CD4-positive, alpha-beta T cell (primary cell): ENCODE data around the gene TSPAN18. TPM values are rescaled to one million over a fixed set of nuclear protein-coding genes. Genes with fewer than 3 reads are reported as not detected.

Experiments used
- ATAC-seq: fragments of 200-7000 bp; cut with Tn5 transposase; one replicate; pipeline ENCODE4 v1.10.0; 2022; ENCODE audit warnings: mild to moderate bottlenecking; ENCODE audit not compliant: poor library complexity
- CTCF ChIA-PET: fragments of 350-600 bp; sonication (Branson Sonifier 250); formaldehyde crosslinking; loops from one replicate; lab custom pipeline; 2021; ENCODE audit warnings: antibody characterized with exemption, inconsistent platforms; lab: Charles Lee
- POLR2A ChIA-PET: fragments of 350-600 bp; sonication (Branson Sonifier 250); formaldehyde crosslinking; loops from one replicate; lab custom pipeline; 2021; ENCODE audit warnings: antibody characterized with exemption, inconsistent platforms; lab: Charles Lee
- DNase-seq, 14 experiments: peaks; one replicate each; pipeline ENCODE4 v3.0.0-alpha.2; 2013 to 2020; ENCODE audit warnings: mixed read lengths in 2 of 14
- H3K27ac ChIP-seq, 2 donors: one replicate each; pipeline versions ENCODE4 v1.5.1 to v1.7.0; 2013; ENCODE audit warnings: low read length in 2 of 2, low read depth in 1 of 2, mild to moderate bottlenecking in 1 of 2
- H3K27me3 ChIP-seq, 2 experiments: 1 replicate in 1 of 2; 2 replicates in 1 of 2; pipeline versions ENCODE4 v1.6.1 to v1.7.0; 2013; ENCODE audit warnings: low read length in 2 of 2, control low read depth in 1 of 2, mild to moderate bottlenecking in 1 of 2, moderate library complexity in 1 of 2; ENCODE audit not compliant: insufficient read depth in 2 of 2, control insufficient read depth in 1 of 2
- H3K36me3 ChIP-seq: one replicate; pipeline ENCODE4 v1.6.1; 2013; ENCODE audit warnings: low read length, control low read depth; ENCODE audit not compliant: insufficient read depth
- H3K4me1 ChIP-seq: one replicate; pipeline ENCODE4 v1.6.1; 2013; ENCODE audit warnings: low read length, control low read depth; ENCODE audit not compliant: insufficient read depth
- H3K4me3 ChIP-seq: one replicate; pipeline ENCODE4 v1.5.1; 2013; ENCODE audit warnings: mild to moderate bottlenecking, low read length, moderate library complexity
- H3K9me3 ChIP-seq, 2 experiments: 1 replicate in 1 of 2; 2 replicates in 1 of 2; pipeline versions ENCODE4 v1.6.1 to v1.7.0; 2013; ENCODE audit warnings: low read length in 2 of 2, mild to moderate bottlenecking in 2 of 2, control low read depth in 1 of 2, moderate library complexity in 1 of 2; ENCODE audit not compliant: control insufficient read depth in 1 of 2, insufficient read depth in 1 of 2
- H3K27ac Mint-ChIP-seq: one replicate; pipeline ENCODE4 v1.8.0; 2020; ENCODE audit warnings: mixed read lengths
- H3K27me3 Mint-ChIP-seq: one replicate; pipeline ENCODE4 v1.8.0; 2021; ENCODE audit warnings: mixed read lengths
- H3K36me3 Mint-ChIP-seq: one replicate; pipeline ENCODE4 v1.8.0; 2021; ENCODE audit warnings: low read depth, mixed read lengths
- H3K4me1 Mint-ChIP-seq: one replicate; pipeline ENCODE4 v1.8.0; 2021; ENCODE audit warnings: low read depth, mixed read lengths
- H3K4me3 Mint-ChIP-seq: one replicate; pipeline ENCODE4 v1.8.0; 2020; ENCODE audit warnings: mild to moderate bottlenecking, mixed read lengths
- H3K9me3 Mint-ChIP-seq: one replicate; pipeline ENCODE4 v1.8.0; 2020; ENCODE audit warnings: mixed read lengths
- intact Hi-C, 2 experiments: fragments of 100-400 bp; cut with DNase I in 1 of 2; cut with micrococcal nuclease in 1 of 2; formaldehyde crosslinking; loops; one replicate each; pipeline versions ENCODE4 v1.15.1 to v1.9.0; 2023 to 2025; cut with DNase I, micrococcal nuclease
- total RNA-seq, 174 experiments: library from RNA in 2 of 174; stranded (reverse) in 2 of 174; gene quantifications; one replicate each; pipeline ENCODE4 v1.2.3 and lab custom pipeline; 2021 to 2026
- TF ChIP-seq, protein P1 (sequence below): fragments of 200-600 bp; IDR thresholded peaks from one replicate; pipeline ENCODE4 v1.8.0; 2022; ENCODE audit warnings: antibody characterized with exemption, mild to moderate bottlenecking

Gene TSPAN18
- total RNA-seq, 2 experiments from 2014 or later = 23.0 to 25.3 TPM

DNA sequence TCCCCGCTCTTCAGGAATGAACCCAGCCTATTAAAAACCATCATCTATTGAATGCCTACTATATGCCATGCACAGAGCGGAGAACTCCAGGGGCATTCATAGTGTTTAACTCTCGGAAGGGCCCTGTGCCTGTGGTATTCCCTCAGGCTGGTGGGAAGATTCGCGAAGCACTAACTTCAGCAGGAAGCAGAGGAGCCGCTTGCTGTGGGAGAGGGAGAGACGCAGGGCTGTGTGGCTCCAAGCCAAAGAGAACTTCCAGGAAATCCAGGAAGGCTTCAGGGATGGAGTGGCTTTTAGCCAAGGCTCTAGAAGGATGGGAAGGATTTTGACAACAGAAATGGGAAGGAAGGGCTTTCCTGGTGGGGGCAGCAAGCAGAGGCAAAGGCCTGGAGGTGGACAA, 120.1 kb downstream of the TSPAN18 start:
- ChIA-PET POLR2A (no interaction called here), CTCF (no interaction called here)
- peaks cover 20% of the 10 kb centered on the region for H3K36me3 ChIP-seq
- peaks cover 22 to 23% of the 10 kb centered on the region in 2 experiments for H3K9me3 ChIP-seq
- intact Hi-C loops = no loop called here
- H3K4me3 ChIP-seq = no peak overlapping the region
- DNase-seq (no peak), ATAC-seq (no peak)
- peaks cover 26% of the 10 kb centered on the region for H3K9me3 Mint-ChIP-seq
- H3K27ac Mint-ChIP-seq = no peak overlapping the region
- H3K27me3 Mint-ChIP-seq = no peaks in the 10 kb centered on the region
- peaks cover 42% of the 10 kb centered on the region for H3K36me3 Mint-ChIP-seq
- H3K27me3 ChIP-seq = no peaks in the 10 kb centered on the region
- no peak overlapping the region for H3K4me3 Mint-ChIP-seq
- no peak overlapping the region for H3K27ac ChIP-seq
- H3K4me1 ChIP-seq = no peaks in the 10 kb centered on the region
- no peaks in the 10 kb centered on the region for H3K4me1 Mint-ChIP-seq
- TF ChIP-seq, protein P1, sequence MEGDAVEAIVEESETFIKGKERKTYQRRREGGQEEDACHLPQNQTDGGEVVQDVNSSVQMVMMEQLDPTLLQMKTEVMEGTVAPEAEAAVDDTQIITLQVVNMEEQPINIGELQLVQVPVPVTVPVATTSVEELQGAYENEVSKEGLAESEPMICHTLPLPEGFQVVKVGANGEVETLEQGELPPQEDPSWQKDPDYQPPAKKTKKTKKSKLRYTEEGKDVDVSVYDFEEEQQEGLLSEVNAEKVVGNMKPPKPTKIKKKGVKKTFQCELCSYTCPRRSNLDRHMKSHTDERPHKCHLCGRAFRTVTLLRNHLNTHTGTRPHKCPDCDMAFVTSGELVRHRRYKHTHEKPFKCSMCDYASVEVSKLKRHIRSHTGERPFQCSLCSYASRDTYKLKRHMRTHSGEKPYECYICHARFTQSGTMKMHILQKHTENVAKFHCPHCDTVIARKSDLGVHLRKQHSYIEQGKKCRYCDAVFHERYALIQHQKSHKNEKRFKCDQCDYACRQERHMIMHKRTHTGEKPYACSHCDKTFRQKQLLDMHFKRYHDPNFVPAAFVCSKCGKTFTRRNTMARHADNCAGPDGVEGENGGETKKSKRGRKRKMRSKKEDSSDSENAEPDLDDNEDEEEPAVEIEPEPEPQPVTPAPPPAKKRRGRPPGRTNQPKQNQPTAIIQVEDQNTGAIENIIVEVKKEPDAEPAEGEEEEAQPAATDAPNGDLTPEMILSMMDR = no peak

DNA sequence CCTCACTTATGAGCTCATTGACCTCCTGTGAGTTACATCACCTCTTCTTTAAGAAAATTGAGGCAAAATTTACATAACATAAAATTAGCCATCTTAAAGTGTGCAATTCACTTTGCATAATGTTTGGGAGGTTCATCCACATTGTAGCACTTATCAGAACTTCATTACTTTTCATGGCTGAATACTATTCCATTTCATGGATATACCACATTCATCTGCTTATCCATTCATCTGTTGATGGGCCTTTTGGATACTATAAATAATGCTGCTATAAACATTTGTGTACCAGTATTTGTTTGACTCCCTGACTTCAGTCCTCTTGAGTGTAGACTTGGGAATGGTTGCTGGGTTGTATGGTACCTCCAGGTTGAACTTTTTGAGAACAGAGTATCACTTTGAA, 120.6 kb downstream of the TSPAN18 start:
- TF ChIP-seq, protein P1 = no peak
- Mint-ChIP-seq H3K4me1 (no peaks in the 10 kb centered on the region), H3K27ac (no peak overlapping the region), H3K36me3 (peaks cover 42% of the 10 kb centered on the region), H3K4me3 (no peak overlapping the region), H3K9me3 (peaks cover 26% of the 10 kb centered on the region), H3K27me3 (no peaks in the 10 kb centered on the region)
- DNase-seq = no peak
- ChIA-PET POLR2A (no interaction called here), CTCF (no interaction called here)
- Histone ChIP-seq H3K9me3 (peaks cover 18 to 19% of the 10 kb centered on the region in 2 experiments), H3K36me3 (peaks cover 18% of the 10 kb centered on the region), H3K4me3 (no peak overlapping the region), H3K27me3 (no peaks in the 10 kb centered on the region), H3K4me1 (no peaks in the 10 kb centered on the region), H3K27ac (no peak overlapping the region)
- ATAC-seq = no peak
- intact Hi-C loops = no loop called here

DNA sequence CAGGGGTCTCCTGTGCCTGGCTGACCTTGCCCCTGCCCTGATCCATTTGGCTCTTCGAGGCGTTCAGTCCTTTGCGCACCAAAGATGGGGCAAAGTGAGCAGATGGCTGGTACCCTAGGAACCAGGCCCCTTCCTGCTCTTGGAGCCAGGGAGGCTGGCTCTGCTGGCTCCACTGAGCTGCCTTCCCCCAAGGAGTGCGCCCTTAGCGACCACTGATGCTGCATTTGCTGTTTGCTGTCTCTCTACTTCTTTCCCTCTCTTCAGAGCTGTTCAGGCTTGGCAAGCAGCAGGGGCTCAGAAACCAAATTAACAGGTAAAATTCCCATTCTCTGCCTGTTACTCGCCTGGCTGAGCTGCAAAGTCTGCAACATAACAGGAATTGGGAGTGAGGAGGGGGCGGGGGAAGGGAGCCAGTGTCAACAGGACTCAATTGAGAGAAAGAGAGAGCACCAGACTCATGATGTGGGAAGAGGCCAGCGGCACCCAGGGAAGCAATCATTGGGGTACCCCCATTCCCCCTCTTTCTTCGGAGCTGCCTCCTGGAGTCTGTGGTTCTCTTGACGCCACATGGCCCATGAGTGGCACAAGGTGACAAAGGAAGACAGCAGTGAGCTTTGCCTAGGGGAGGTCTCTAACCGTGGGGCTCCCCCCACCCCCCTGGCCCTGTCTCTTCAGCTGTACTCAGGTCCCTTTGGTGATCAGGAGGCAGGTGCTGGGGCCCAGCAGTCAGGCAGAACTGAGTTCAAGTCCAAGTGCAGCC, 121.6 kb downstream of the TSPAN18 start:
- Histone ChIP-seq H3K4me3 (no peak overlapping the region), H3K27me3 (no peaks in the 10 kb centered on the region), H3K27ac (no peak overlapping the region), H3K9me3 (peaks cover 13 to 16% of the 10 kb centered on the region in 2 experiments), H3K36me3 (peaks cover 18% of the 10 kb centered on the region), H3K4me1 (no peaks in the 10 kb centered on the region)
- CTCF ChIA-PET = no interaction called here
- Mint-ChIP-seq H3K27me3 (no peaks in the 10 kb centered on the region), H3K9me3 (peaks cover 18% of the 10 kb centered on the region), H3K4me3 (no peak overlapping the region), H3K27ac (no peak overlapping the region), H3K36me3 (peaks cover 34% of the 10 kb centered on the region), H3K4me1 (no peaks in the 10 kb centered on the region)
- POLR2A ChIA-PET = no interaction called here
- intact Hi-C loops = no loop called here
- DNase-seq (no peak), ATAC-seq (no peak)
- TF ChIP-seq, protein P1 = no peak
